Measurements from ENCODE around the gene SBF1.

Gene SBF1

DNA sequence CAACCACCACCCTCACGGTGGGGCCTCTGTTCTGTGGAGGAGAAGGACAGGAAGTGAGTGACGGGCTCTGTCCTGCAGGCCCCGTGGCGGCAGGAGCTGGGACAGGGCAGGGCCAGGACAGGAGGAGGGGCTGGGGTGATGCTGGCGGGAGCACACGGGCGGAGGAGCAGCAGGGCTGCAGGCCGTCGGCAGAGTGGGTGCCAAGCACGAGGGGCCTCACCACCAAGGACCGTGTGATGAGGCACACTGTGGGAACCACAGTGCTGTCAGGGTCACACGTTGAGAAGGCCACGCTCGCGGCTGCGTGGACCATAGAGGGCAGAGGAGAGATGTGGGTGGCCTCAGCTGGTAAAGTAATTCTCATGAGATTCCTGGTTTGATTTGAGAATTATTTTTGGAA lies 42.1 kb upstream of the SBF1 start:
- Histone ChIP-seq H3K23ac (ENCODE audit: low read depth, low read length, poor library complexity) (no peak overlapping the region), H2BK5ac (ENCODE audit: low read length) (no peak overlapping the region), H2BK120ac (ENCODE audit: low read depth, low read length) (no peak overlapping the region), H2AK5ac (ENCODE audit: low read depth, low read length) (no peak overlapping the region), H3K79me1 (ENCODE audit: low read depth, low read length) (peaks cover 28% of the 10 kb centered on the region), H3K36me3 (replicated peaks in 1 of 2; ENCODE audit: control insufficient read depth in 2 of 2, insufficient read depth in 2 of 2, low read length in 2 of 2) (peaks cover 50 to 79% of the 10 kb centered on the region in 2 donors), H3K27me3 (ENCODE audit: control insufficient read depth in 3 of 3, insufficient read depth in 3 of 3, low read depth in 1 of 3, low read length in 3 of 3) (peaks cover 0 to 2% (median 0%) of the 10 kb centered on the region in 3 experiments), H3K9ac (ENCODE audit: low read depth, low read length, poor library complexity) (no peak overlapping the region), H3K4me1 (ENCODE audit: control insufficient read depth in 2 of 2, insufficient read depth in 1 of 2, low read depth in 1 of 2, low read length in 2 of 2) (no peaks in the 10 kb centered on the region), H4K8ac (ENCODE audit: low read depth, low read length) (no peak overlapping the region), H3K4me2 (ENCODE audit: insufficient read depth, low read length, poor library complexity, severe bottlenecking) (no peak overlapping the region), H4K91ac (ENCODE audit: low read depth, low read length, poor library complexity) (no peak overlapping the region), H3K4ac (ENCODE audit: low read length) (no peak overlapping the region), H3K4me3 (ENCODE audit: low read length in 2 of 2) (no peak overlapping the region), H2BK15ac (ENCODE audit: low read length) (no peak overlapping the region), H3K9me3 (replicated peaks in 1 of 2; ENCODE audit: control insufficient read depth in 2 of 2, insufficient read depth in 1 of 2, low read depth in 1 of 2, low read length in 2 of 2) (no peaks in the 10 kb centered on the region), H3K14ac (ENCODE audit: low read length) (no peak overlapping the region), H2BK12ac (ENCODE audit: low read length) (no peak overlapping the region), H3K18ac (ENCODE audit: low read length) (no peak overlapping the region), H2AFZ (ENCODE audit: low read length) (no peak overlapping the region), H3K27ac (replicated peaks; ENCODE audit: low read length) (no peak overlapping the region)
- WGBS, 2 donors (ENCODE audit: extremely low coverage in 2 of 2, insufficient read length in 2 of 2, insufficient replicate concordance in 1 of 2), result no CpG with 5 or more reads among the region's 16 CpGs
- DNase-seq (ENCODE audit: low spot score), result no peak

DNA sequence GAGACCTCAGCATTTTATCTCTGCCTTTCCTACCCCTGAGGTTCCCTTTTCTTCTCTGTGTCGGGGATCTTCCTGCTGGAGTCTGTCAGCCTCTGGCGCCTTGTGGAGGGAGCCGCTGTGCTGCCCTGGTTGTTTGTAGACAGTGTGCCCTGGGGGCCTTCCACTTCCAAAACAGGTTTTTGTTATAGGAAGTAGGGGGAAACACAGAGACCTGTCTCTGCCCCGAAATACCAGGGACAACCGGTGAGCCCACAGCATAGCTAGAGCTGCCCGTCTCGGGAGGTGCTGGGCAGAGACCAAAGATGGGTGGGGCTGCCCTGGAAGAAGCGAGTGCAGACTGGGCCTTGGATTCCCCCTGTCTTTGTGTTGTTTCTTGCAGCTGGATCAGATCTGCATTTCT lies 41.2 kb upstream of the SBF1 start:
- Histone ChIP-seq H3K79me1 (ENCODE audit: low read depth, low read length) (peaks cover 29% of the 10 kb centered on the region), H3K4me3 (ENCODE audit: low read length in 2 of 2) (no peak overlapping the region), H3K9ac (ENCODE audit: low read depth, low read length, poor library complexity) (no peak overlapping the region), H3K4ac (ENCODE audit: low read length) (no peak overlapping the region), H3K23ac (ENCODE audit: low read depth, low read length, poor library complexity) (no peak overlapping the region), H3K4me1 (ENCODE audit: control insufficient read depth in 2 of 2, insufficient read depth in 1 of 2, low read depth in 1 of 2, low read length in 2 of 2) (no peaks in the 10 kb centered on the region), H3K18ac (ENCODE audit: low read length) (no peak overlapping the region), H4K91ac (ENCODE audit: low read depth, low read length, poor library complexity) (no peak overlapping the region), H2BK120ac (ENCODE audit: low read depth, low read length) (no peak overlapping the region), H2BK15ac (ENCODE audit: low read length) (no peak overlapping the region), H2AK5ac (ENCODE audit: low read depth, low read length) (no peak overlapping the region), H3K27ac (replicated peaks; ENCODE audit: low read length) (no peak overlapping the region), H3K27me3 (ENCODE audit: control insufficient read depth in 3 of 3, insufficient read depth in 3 of 3, low read depth in 1 of 3, low read length in 3 of 3) (peaks cover 0 to 2% (median 0%) of the 10 kb centered on the region in 3 experiments), H2BK12ac (ENCODE audit: low read length) (no peak overlapping the region), H2AFZ (ENCODE audit: low read length) (no peak overlapping the region), H3K4me2 (ENCODE audit: insufficient read depth, low read length, poor library complexity, severe bottlenecking) (no peak overlapping the region), H2BK5ac (ENCODE audit: low read length) (no peak overlapping the region), H3K14ac (ENCODE audit: low read length) (no peak overlapping the region), H3K36me3 (replicated peaks in 1 of 2; ENCODE audit: control insufficient read depth in 2 of 2, insufficient read depth in 2 of 2, low read length in 2 of 2) (peaks cover 42 to 72% of the 10 kb centered on the region in 2 donors), H3K9me3 (replicated peaks in 1 of 2; ENCODE audit: control insufficient read depth in 2 of 2, insufficient read depth in 1 of 2, low read depth in 1 of 2, low read length in 2 of 2) (no peaks in the 10 kb centered on the region), H4K8ac (ENCODE audit: low read depth, low read length) (no peak overlapping the region)
- DNase-seq (ENCODE audit: low spot score), result no peak
- no CpG with 5 or more reads among the region's 8 CpGs for WGBS, 2 donors (ENCODE audit: extremely low coverage in 2 of 2, insufficient read length in 2 of 2, insufficient replicate concordance in 1 of 2)

DNA sequence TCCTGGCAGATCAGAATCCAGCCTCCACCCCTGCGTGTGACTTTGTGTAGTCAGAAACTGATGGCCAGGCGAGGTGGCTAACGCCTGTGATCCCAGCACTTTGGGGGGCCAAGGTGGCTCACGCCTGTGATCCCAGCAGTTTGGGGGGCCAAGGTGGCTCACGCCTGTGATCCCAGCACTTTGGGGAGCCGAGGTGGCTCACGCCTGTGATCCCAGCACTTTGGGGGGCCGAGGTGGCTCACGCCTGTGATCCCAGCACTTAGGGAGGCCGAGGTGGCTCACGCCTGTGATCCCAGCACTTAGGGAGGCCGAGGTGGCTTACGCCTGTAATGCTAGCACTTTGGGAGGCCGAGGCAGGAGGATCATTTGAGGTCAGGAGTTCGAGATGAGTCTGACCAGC lies 38.3 kb upstream of the SBF1 start:
- no CpG with 5 or more reads among the region's 15 CpGs for WGBS, 2 donors (ENCODE audit: extremely low coverage in 2 of 2, insufficient read length in 2 of 2, insufficient replicate concordance in 1 of 2)
- no peak overlapping the region for H3K4ac ChIP-seq (ENCODE audit: low read length)
- H4K8ac ChIP-seq (ENCODE audit: low read depth, low read length), result no peak overlapping the region
- no peak overlapping the region for H2AK5ac ChIP-seq (ENCODE audit: low read depth, low read length)
- peaks cover 4 to 6% of the 10 kb centered on the region in 2 donors for H3K4me1 ChIP-seq (ENCODE audit: control insufficient read depth in 2 of 2, insufficient read depth in 1 of 2, low read depth in 1 of 2, low read length in 2 of 2)
- H2AFZ ChIP-seq (ENCODE audit: low read length), result no peak overlapping the region
- H3K14ac ChIP-seq (ENCODE audit: low read length), result no peak overlapping the region
- peak overlapping the region; percentile 61 for H3K9ac ChIP-seq (ENCODE audit: low read depth, low read length, poor library complexity)
- H4K91ac ChIP-seq (ENCODE audit: low read depth, low read length, poor library complexity), result no peak overlapping the region
- no peak overlapping the region for H2BK120ac ChIP-seq (ENCODE audit: low read depth, low read length)
- peaks cover 32% of the 10 kb centered on the region for H3K79me1 ChIP-seq (ENCODE audit: low read depth, low read length)
- H3K4me2 ChIP-seq (ENCODE audit: insufficient read depth, low read length, poor library complexity, severe bottlenecking), result no peak overlapping the region
- H3K27me3 ChIP-seq (ENCODE audit: control insufficient read depth in 3 of 3, insufficient read depth in 3 of 3, low read depth in 1 of 3, low read length in 3 of 3), result peaks cover 0 to 2% (median 0%) of the 10 kb centered on the region in 3 experiments
- H2BK5ac ChIP-seq (ENCODE audit: low read length), result no peak overlapping the region
- H3K9me3 ChIP-seq (replicated peaks in 1 of 2; ENCODE audit: control insufficient read depth in 2 of 2, insufficient read depth in 1 of 2, low read depth in 1 of 2, low read length in 2 of 2), result no peaks in the 10 kb centered on the region
- H2BK15ac ChIP-seq (ENCODE audit: low read length), result no peak overlapping the region
- no peak for DNase-seq (ENCODE audit: low spot score)
- no peak overlapping the region for H3K27ac ChIP-seq (replicated peaks; ENCODE audit: low read length)
- no peak overlapping the region for H3K18ac ChIP-seq (ENCODE audit: low read length)
- no peak overlapping the region for H2BK12ac ChIP-seq (ENCODE audit: low read length)
- no peak overlapping the region for H3K4me3 ChIP-seq (ENCODE audit: low read length in 2 of 2)
- H3K36me3 ChIP-seq (replicated peaks in 1 of 2; ENCODE audit: control insufficient read depth in 2 of 2, insufficient read depth in 2 of 2, low read length in 2 of 2), result peaks cover 28 to 58% of the 10 kb centered on the region in 2 donors
- no peak overlapping the region for H3K23ac ChIP-seq (ENCODE audit: low read depth, low read length, poor library complexity)

DNA sequence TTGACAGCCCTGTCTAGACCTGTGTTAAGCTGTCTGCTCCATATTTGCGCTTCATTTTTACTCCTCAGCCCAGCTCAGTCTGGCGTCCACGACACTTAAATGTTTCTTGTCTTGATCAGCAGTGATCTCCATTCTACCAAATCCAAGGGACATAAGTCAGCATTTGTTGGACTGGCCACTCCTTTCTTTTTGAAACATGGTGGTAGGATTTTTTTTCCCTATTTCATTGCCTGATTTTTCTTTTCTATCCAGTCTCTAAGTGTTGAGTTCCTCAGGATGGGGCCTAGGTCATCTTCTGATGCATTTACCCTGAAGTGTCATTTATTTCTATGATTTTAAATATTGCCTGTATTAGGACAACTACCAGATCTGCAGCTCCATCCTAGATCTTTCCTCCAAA lies 34.1 kb upstream of the SBF1 start:
- WGBS, 2 donors (ENCODE audit: extremely low coverage in 2 of 2, insufficient read length in 2 of 2, insufficient replicate concordance in 1 of 2), result no CpG with 5 or more reads among the region's 3 CpGs
- H3K18ac ChIP-seq (ENCODE audit: low read length), result no peak overlapping the region

More for the DNA sequence above, 34.1 kb upstream of the SBF1 start:
- no peaks in the 10 kb centered on the region for H3K9me3 ChIP-seq (replicated peaks in 1 of 2; ENCODE audit: control insufficient read depth in 2 of 2, insufficient read depth in 1 of 2, low read depth in 1 of 2, low read length in 2 of 2)
- H3K4me1 ChIP-seq (ENCODE audit: control insufficient read depth in 2 of 2, insufficient read depth in 1 of 2, low read depth in 1 of 2, low read length in 2 of 2), result peaks cover 9 to 12% of the 10 kb centered on the region in 2 donors
- no peak overlapping the region for H3K9ac ChIP-seq (ENCODE audit: low read depth, low read length, poor library complexity)
- H3K4me2 ChIP-seq (ENCODE audit: insufficient read depth, low read length, poor library complexity, severe bottlenecking), result peak overlapping the region; percentile 63
- H2BK120ac ChIP-seq (ENCODE audit: low read depth, low read length), result no peak overlapping the region
- peaks cover 0 to 2% (median 0%) of the 10 kb centered on the region in 3 experiments for H3K27me3 ChIP-seq (ENCODE audit: control insufficient read depth in 3 of 3, insufficient read depth in 3 of 3, low read depth in 1 of 3, low read length in 3 of 3)
- H3K79me1 ChIP-seq (ENCODE audit: low read depth, low read length), result peaks cover 26% of the 10 kb centered on the region
- no peak overlapping the region for H2BK5ac ChIP-seq (ENCODE audit: low read length)
- peaks cover 16 to 39% of the 10 kb centered on the region in 2 donors for H3K36me3 ChIP-seq (replicated peaks in 1 of 2; ENCODE audit: control insufficient read depth in 2 of 2, insufficient read depth in 2 of 2, low read length in 2 of 2)
- H3K23ac ChIP-seq (ENCODE audit: low read depth, low read length, poor library complexity), result no peak overlapping the region
- no peak overlapping the region for H4K91ac ChIP-seq (ENCODE audit: low read depth, low read length, poor library complexity)
- DNase-seq (ENCODE audit: low spot score), result no peak
- H3K4ac ChIP-seq (ENCODE audit: low read length), result no peak overlapping the region
- H3K27ac ChIP-seq (replicated peaks; ENCODE audit: low read length), result no peak overlapping the region
- no peak overlapping the region for H2AFZ ChIP-seq (ENCODE audit: low read length)
- H2AK5ac ChIP-seq (ENCODE audit: low read depth, low read length), result no peak overlapping the region
- H4K8ac ChIP-seq (ENCODE audit: low read depth, low read length), result no peak overlapping the region
- no peak overlapping the region for H3K14ac ChIP-seq (ENCODE audit: low read length)
- no peak overlapping the region for H2BK12ac ChIP-seq (ENCODE audit: low read length)
- peak overlapping the region; percentile 94 to 98 for H3K4me3 ChIP-seq (ENCODE audit: low read length in 2 of 2)
- H2BK15ac ChIP-seq (ENCODE audit: low read length), result no peak overlapping the region

Measured in neuronal stem cell (in vitro differentiated cells).